Measurements from ENCODE around the gene FABP3. TPM values are rescaled to one million over a fixed set of nuclear protein-coding genes. Genes with fewer than 3 reads are reported as not detected.

Gene FABP3
- total RNA-seq, 6 donors from 2014 or later: 4.2 to 98.9 (median 27.2) TPM

GRCh38 chr1:31376375-31377134 lies 3.7 kb upstream of the FABP3 start:
- WGBS, 2 donors: 80 to 83% methylated on average over 8 of the region's 8 CpGs
- Histone ChIP-seq H3K27ac (no peak overlapping the region), H3K36me3 (no peaks in the 10 kb centered on the region), H3K4me1 (peaks cover 11 to 26% (median 22%) of the 10 kb centered on the region in 4 donors), H3K4me3 (no peak overlapping the region), H3K9me3 (no peaks in the 10 kb centered on the region), H3K27me3 (no peaks in the 10 kb centered on the region)
- TF ChIP-seq EP300 (IDR thresholded peaks at IDR 0.05) (no peak), POLR2A (IDR thresholded peaks at IDR 0.05) (no peak), CTCF (IDR thresholded peaks at IDR 0.05) (no peak), POLR2AphosphoS5 (IDR thresholded peaks at IDR 0.05) (no peak)
- DNase-seq (no peak), ATAC-seq (ENCODE audit: low FRiP score in 2 of 2) (peak in 1 of 2 donors; percentile 62)

- DNase-seq: peak in 1 of 2 donors; percentile 54
- Histone ChIP-seq H3K4me1 (peaks cover 11 to 26% (median 22%) of the 10 kb centered on the region in 4 donors), H3K36me3 (no peaks in the 10 kb centered on the region), H3K27me3 (no peaks in the 10 kb centered on the region), H3K27ac (peak overlapping the region in 2 of 4 donors; percentile 45 to 71), H3K9me3 (no peaks in the 10 kb centered on the region), H3K4me3 (no peak overlapping the region)
- WGBS, 2 donors: 81 to 89% methylated on average over 7 of the region's 7 CpGs
- TF ChIP-seq CTCF (IDR thresholded peaks at IDR 0.05): no peak
- no peak for TF ChIP-seq EP300 (IDR thresholded peaks at IDR 0.05)
- no peak for TF ChIP-seq POLR2A (IDR thresholded peaks at IDR 0.05)
- TF ChIP-seq POLR2AphosphoS5 (IDR thresholded peaks at IDR 0.05): no peak
- peak; percentile 42 to 47 for ATAC-seq (ENCODE audit: low FRiP score in 2 of 2)
Measured at GRCh38 chr1:31374511-31375196, 1.8 kb upstream of the FABP3 start.

- 36 to 39% methylated on average over 10 to 11 of the region's 11 CpGs for WGBS, 2 donors
- H3K4me1 ChIP-seq: peaks cover 11 to 26% (median 22%) of the 10 kb centered on the region in 4 donors
Measured at GRCh38 chr1:31373897-31374486, 1.1 kb upstream of the FABP3 start.

GRCh38 chr1:31372751-31373055 lies 173 bp downstream of the FABP3 start:
- Histone ChIP-seq H3K9me3 (no peaks in the 10 kb centered on the region), H3K27ac (peak overlapping the region in 2 of 4 donors; percentile 71), H3K36me3 (no peaks in the 10 kb centered on the region), H3K4me3 (peak overlapping the region in 3 of 4 donors; percentile 29 to 46 (median 44)), H3K27me3 (no peaks in the 10 kb centered on the region), H3K4me1 (peaks cover 11 to 29% (median 24%) of the 10 kb centered on the region in 4 donors)
- DNase-seq (no peak), ATAC-seq (ENCODE audit: low FRiP score in 2 of 2) (peak in 1 of 2 donors; percentile 0)
- WGBS, 2 donors: 54 to 60% methylated on average over 8 to 9 of the region's 10 CpGs
- TF ChIP-seq EP300 (IDR thresholded peaks at IDR 0.05) (no peak), POLR2AphosphoS5 (IDR thresholded peaks at IDR 0.05) (no peak), POLR2A (IDR thresholded peaks at IDR 0.05) (no peak), CTCF (IDR thresholded peaks at IDR 0.05) (no peak)

More at GRCh38 chr1:31373897-31374486, 1.1 kb upstream of the FABP3 start:
- DNase-seq (no peak), ATAC-seq (ENCODE audit: low FRiP score in 2 of 2) (no peak)
- Histone ChIP-seq H3K36me3 (no peaks in the 10 kb centered on the region), H3K9me3 (no peaks in the 10 kb centered on the region), H3K4me3 (peak overlapping the region in 3 of 4 donors; percentile 29 to 46 (median 44)), H3K27ac (peak overlapping the region in 3 of 4 donors; percentile 45 to 71 (median 71)), H3K27me3 (no peaks in the 10 kb centered on the region)
- TF ChIP-seq EP300 (IDR thresholded peaks at IDR 0.05): no peak
- TF ChIP-seq POLR2A (IDR thresholded peaks at IDR 0.05): no peak
- TF ChIP-seq CTCF (IDR thresholded peaks at IDR 0.05): no peak
- no peak for TF ChIP-seq POLR2AphosphoS5 (IDR thresholded peaks at IDR 0.05)
